ENCODE measurements around the gene GPC6.

DNA sequence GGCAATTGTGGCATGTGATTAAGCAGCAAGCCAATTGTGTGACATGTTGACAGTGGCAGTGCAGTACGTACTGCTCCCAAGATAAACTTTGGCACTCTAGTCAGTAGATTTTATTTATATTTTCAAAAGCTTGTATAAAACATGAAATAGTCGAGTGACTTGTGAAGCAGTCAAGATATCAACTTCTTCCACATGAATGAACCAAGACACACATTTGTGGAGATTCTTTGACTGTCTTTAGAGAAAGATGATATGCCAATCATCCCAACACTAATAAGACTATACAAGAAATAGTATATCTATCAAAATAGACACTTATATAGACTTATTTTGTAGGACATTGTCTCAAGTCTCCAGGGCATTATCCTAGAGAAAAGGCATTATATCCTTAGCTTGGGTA lies 714.8 kb downstream of the GPC6 start:
- no peak for TF ChIP-seq FOXA1 (IDR thresholded peaks at IDR 0.05)
- TF ChIP-seq L3MBTL2 (conservative IDR thresholded peaks at IDR 0.05), result no peak
- no peak for TF ChIP-seq SP1 (IDR thresholded peaks at IDR 0.05)
- no peak for TF ChIP-seq ARNT (IDR thresholded peaks at IDR 0.05)
- TF ChIP-seq TARDBP (IDR thresholded peaks at IDR 0.05), result no peak
- TF ChIP-seq, protein P1, sequence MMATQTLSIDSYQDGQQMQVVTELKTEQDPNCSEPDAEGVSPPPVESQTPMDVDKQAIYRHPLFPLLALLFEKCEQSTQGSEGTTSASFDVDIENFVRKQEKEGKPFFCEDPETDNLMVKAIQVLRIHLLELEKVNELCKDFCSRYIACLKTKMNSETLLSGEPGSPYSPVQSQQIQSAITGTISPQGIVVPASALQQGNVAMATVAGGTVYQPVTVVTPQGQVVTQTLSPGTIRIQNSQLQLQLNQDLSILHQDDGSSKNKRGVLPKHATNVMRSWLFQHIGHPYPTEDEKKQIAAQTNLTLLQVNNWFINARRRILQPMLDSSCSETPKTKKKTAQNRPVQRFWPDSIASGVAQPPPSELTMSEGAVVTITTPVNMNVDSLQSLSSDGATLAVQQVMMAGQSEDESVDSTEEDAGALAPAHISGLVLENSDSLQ (IDR thresholded peaks at IDR 0.05), result no peak
